CD4-positive, alpha-beta T cell (primary cell): ENCODE results near the gene LMO7. TPM values are rescaled to one million over a fixed set of nuclear protein-coding genes. Genes with fewer than 3 reads are reported as not detected.
"Not testable (repeated sequence)": the region's sequence is repeated elsewhere in the genome, so short reads cannot be mapped to it uniquely, and the experiment has no call there.

Source experiments
- ATAC-seq: fragments of 200-7000 bp; cut with Tn5 transposase; one replicate; pipeline ENCODE4 v1.10.0; 2022; ENCODE audit warnings: mild to moderate bottlenecking; ENCODE audit not compliant: poor library complexity
- CTCF ChIA-PET: fragments of 350-600 bp; sonication (Branson Sonifier 250); formaldehyde crosslinking; loops from one replicate; lab custom pipeline; 2021; ENCODE audit warnings: antibody characterized with exemption, inconsistent platforms; lab: Charles Lee
- POLR2A ChIA-PET: fragments of 350-600 bp; sonication (Branson Sonifier 250); formaldehyde crosslinking; loops from one replicate; lab custom pipeline; 2021; ENCODE audit warnings: antibody characterized with exemption, inconsistent platforms; lab: Charles Lee
- DNase-seq, 14 experiments: peaks; one replicate each; pipeline ENCODE4 v3.0.0-alpha.2; 2013 to 2020; ENCODE audit warnings: mixed read lengths in 2 of 14
- H3K27ac ChIP-seq, 2 donors: one replicate each; pipeline versions ENCODE4 v1.5.1 to v1.7.0; 2013; ENCODE audit warnings: low read length in 2 of 2, low read depth in 1 of 2, mild to moderate bottlenecking in 1 of 2
- H3K27me3 ChIP-seq, 2 experiments: 1 replicate in 1 of 2; 2 replicates in 1 of 2; pipeline versions ENCODE4 v1.6.1 to v1.7.0; 2013; ENCODE audit warnings: low read length in 2 of 2, control low read depth in 1 of 2, mild to moderate bottlenecking in 1 of 2, moderate library complexity in 1 of 2; ENCODE audit not compliant: insufficient read depth in 2 of 2, control insufficient read depth in 1 of 2
- H3K36me3 ChIP-seq: one replicate; pipeline ENCODE4 v1.6.1; 2013; ENCODE audit warnings: low read length, control low read depth; ENCODE audit not compliant: insufficient read depth
- H3K4me1 ChIP-seq: one replicate; pipeline ENCODE4 v1.6.1; 2013; ENCODE audit warnings: low read length, control low read depth; ENCODE audit not compliant: insufficient read depth
- H3K4me3 ChIP-seq: one replicate; pipeline ENCODE4 v1.5.1; 2013; ENCODE audit warnings: mild to moderate bottlenecking, low read length, moderate library complexity
- H3K9me3 ChIP-seq, 2 experiments: 1 replicate in 1 of 2; 2 replicates in 1 of 2; pipeline versions ENCODE4 v1.6.1 to v1.7.0; 2013; ENCODE audit warnings: low read length in 2 of 2, mild to moderate bottlenecking in 2 of 2, control low read depth in 1 of 2, moderate library complexity in 1 of 2; ENCODE audit not compliant: control insufficient read depth in 1 of 2, insufficient read depth in 1 of 2
- H3K27ac Mint-ChIP-seq: one replicate; pipeline ENCODE4 v1.8.0; 2020; ENCODE audit warnings: mixed read lengths
- H3K27me3 Mint-ChIP-seq: one replicate; pipeline ENCODE4 v1.8.0; 2021; ENCODE audit warnings: mixed read lengths
- H3K36me3 Mint-ChIP-seq: one replicate; pipeline ENCODE4 v1.8.0; 2021; ENCODE audit warnings: low read depth, mixed read lengths
- H3K4me1 Mint-ChIP-seq: one replicate; pipeline ENCODE4 v1.8.0; 2021; ENCODE audit warnings: low read depth, mixed read lengths
- H3K4me3 Mint-ChIP-seq: one replicate; pipeline ENCODE4 v1.8.0; 2020; ENCODE audit warnings: mild to moderate bottlenecking, mixed read lengths
- H3K9me3 Mint-ChIP-seq: one replicate; pipeline ENCODE4 v1.8.0; 2020; ENCODE audit warnings: mixed read lengths
- CTCF ChIP-seq: fragments of 200-600 bp; IDR thresholded peaks from one replicate; pipeline ENCODE4 v1.8.0; 2022; ENCODE audit warnings: antibody characterized with exemption, mild to moderate bottlenecking
- intact Hi-C, 2 experiments: fragments of 100-400 bp; cut with DNase I in 1 of 2; cut with micrococcal nuclease in 1 of 2; formaldehyde crosslinking; loops; one replicate each; pipeline versions ENCODE4 v1.15.1 to v1.9.0; 2023 to 2025; cut with DNase I, micrococcal nuclease
- total RNA-seq, 174 experiments: library from RNA in 2 of 174; stranded (reverse) in 2 of 174; gene quantifications; one replicate each; pipeline ENCODE4 v1.2.3 and lab custom pipeline; 2021 to 2026

LMO7 gene
- total RNA-seq, 2 experiments from 2014 or later, result 35.2 to 36.3 TPM

- Histone ChIP-seq H3K27me3 (no peaks in the 10 kb centered on the region), H3K4me1 (no peaks in the 10 kb centered on the region), H3K36me3 (no peaks in the 10 kb centered on the region), H3K4me3 (no peak overlapping the region), H3K9me3 (no peaks in the 10 kb centered on the region), H3K27ac (no peak overlapping the region)
- intact Hi-C loops, result loop anchor here (1.0 to 5.0 kb wide), 6 partner anchors 68 to 1209 kb away; no protein-coding TSS in a partner anchor
- CTCF ChIA-PET, result interaction anchor here (1.2 to 1.9 kb wide), 3 partner anchors 174 to 182 kb away, joined by 4 to 13 read pairs (median 4); no protein-coding TSS in a partner anchor
- no peaks in the 10 kb centered on the region for H3K4me1 Mint-ChIP-seq
- no peaks in the 10 kb centered on the region for H3K9me3 Mint-ChIP-seq
- POLR2A ChIA-PET, result no interaction called here
- DNase-seq (no peak), ATAC-seq (no peak)
- H3K27me3 Mint-ChIP-seq, result no peaks in the 10 kb centered on the region
- no peak overlapping the region for H3K4me3 Mint-ChIP-seq
- no peaks in the 10 kb centered on the region for H3K36me3 Mint-ChIP-seq
- no peak overlapping the region for H3K27ac Mint-ChIP-seq
- no peak for TF ChIP-seq CTCF
Measured at GRCh38 chr13:75694722-75695121, 58.6 kb downstream of the LMO7 start.

DNA sequence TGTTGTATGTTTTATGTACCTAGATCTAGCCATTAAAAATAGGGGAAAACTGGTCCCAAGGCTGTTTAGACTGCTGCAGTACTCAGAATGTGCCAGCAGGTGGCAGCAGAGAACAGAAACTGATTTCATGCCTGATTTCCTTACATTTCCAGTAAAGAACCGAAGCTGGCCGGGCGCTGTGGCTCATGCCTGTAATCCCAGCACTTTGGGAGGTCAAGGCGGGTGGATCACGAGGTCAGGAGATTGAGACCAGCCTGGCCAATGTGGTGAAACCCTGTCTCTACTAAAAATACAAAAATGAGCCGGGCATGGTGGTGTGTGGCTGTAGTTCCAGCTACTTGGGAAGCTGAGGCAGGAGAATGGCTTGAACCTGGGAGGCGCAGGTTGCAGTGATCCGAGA, 59.8 kb downstream of the LMO7 start:
- H3K36me3 Mint-ChIP-seq, H3K4me1 Mint-ChIP-seq, H3K27me3 Mint-ChIP-seq, H3K27ac ChIP-seq, H3K36me3 ChIP-seq, H3K4me3 ChIP-seq, H3K9me3 Mint-ChIP-seq, H3K27me3 ChIP-seq, H3K4me3 Mint-ChIP-seq, H3K4me1 ChIP-seq, H3K27ac Mint-ChIP-seq, H3K9me3 ChIP-seq: not testable (repeated sequence)
- ChIA-PET CTCF (interaction anchor here (0.6 to 1.9 kb wide), 21 partner anchors 8 to 1207 kb away, joined by 3 to 13 read pairs (median 4); no protein-coding TSS in a partner anchor), POLR2A (interaction anchor here (0.6 to 2.7 kb wide), 3 partner anchors 10 to 174 kb away, joined by 3 to 19 read pairs (median 8); no protein-coding TSS in a partner anchor)
- DNase-seq (peak; percentile 49 to 84 (median 70)), ATAC-seq (peak; percentile 57)
- TF ChIP-seq CTCF, result peak; percentile 94
- intact Hi-C loops, result loop anchor here (1.0 to 5.0 kb wide), 9 partner anchors 66 to 1207 kb away; no protein-coding TSS in a partner anchor

GRCh38 chr13:75699062-75699461, 62.9 kb downstream of the LMO7 start:
- no peak for TF ChIP-seq CTCF
- ChIA-PET POLR2A (interaction anchor here (0.7 to 1.0 kb wide), 2 partner anchors 22 to 104 kb away, joined by 3 read pairs; no protein-coding TSS in a partner anchor), CTCF (no interaction called here)
- no peak overlapping the region for H3K27ac Mint-ChIP-seq
- no peak overlapping the region for H3K4me3 Mint-ChIP-seq
- Histone ChIP-seq H3K27ac (no peak overlapping the region), H3K9me3 (no peaks in the 10 kb centered on the region), H3K4me1 (no peaks in the 10 kb centered on the region), H3K36me3 (no peaks in the 10 kb centered on the region), H3K4me3 (no peak overlapping the region), H3K27me3 (no peaks in the 10 kb centered on the region)
- no peak for DNase-seq
- H3K36me3 Mint-ChIP-seq, result no peaks in the 10 kb centered on the region
- no peaks in the 10 kb centered on the region for H3K4me1 Mint-ChIP-seq
- ATAC-seq, result no peak
- no peaks in the 10 kb centered on the region for H3K27me3 Mint-ChIP-seq
- H3K9me3 Mint-ChIP-seq, result no peaks in the 10 kb centered on the region
- intact Hi-C loops, result loop anchor here (5.0 kb wide), 3 partner anchors 63 to 313 kb away; no protein-coding TSS in a partner anchor

DNA sequence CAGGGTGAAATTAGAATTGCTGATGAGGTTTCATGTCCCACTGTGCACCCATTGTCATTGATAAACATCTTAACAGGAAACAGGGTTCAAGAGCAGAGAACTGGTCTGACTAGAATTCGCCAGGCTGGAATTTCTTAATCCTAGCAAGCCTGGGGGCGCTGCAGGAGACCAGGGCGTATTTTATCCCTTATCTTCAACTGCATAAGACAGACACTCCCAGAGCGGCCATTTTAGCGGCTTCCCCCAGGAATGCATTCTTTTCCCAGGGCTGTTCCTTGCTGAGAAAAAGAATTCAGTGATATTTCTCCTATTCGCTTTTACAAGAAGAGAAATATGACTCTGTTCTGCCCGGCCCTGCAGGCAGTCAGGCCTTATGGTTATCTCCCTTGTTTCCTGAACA, 63.6 kb downstream of the LMO7 start:
- H3K4me1 Mint-ChIP-seq, H3K4me3 ChIP-seq, H3K27me3 ChIP-seq, H3K4me1 ChIP-seq, H3K36me3 Mint-ChIP-seq, H3K27ac Mint-ChIP-seq, H3K9me3 ChIP-seq, ATAC-seq, H3K36me3 ChIP-seq, CTCF ChIA-PET, H3K27me3 Mint-ChIP-seq, POLR2A ChIA-PET, H3K27ac ChIP-seq, H3K4me3 Mint-ChIP-seq, H3K9me3 Mint-ChIP-seq, DNase-seq: not testable (repeated sequence)
- intact Hi-C loops, result loop anchor here (5.0 kb wide), 3 partner anchors 63 to 313 kb away; no protein-coding TSS in a partner anchor
